TTC549 (cell line): ENCODE data around the gene PRDX5.

Experiments used
- FAIRE-seq: peaks from 2 replicates; lab custom pipeline; 2012; peaks lifted over from hg19 to GRCh38; lab: Jason Lieb, UNC

PRDX5 gene

DNA sequence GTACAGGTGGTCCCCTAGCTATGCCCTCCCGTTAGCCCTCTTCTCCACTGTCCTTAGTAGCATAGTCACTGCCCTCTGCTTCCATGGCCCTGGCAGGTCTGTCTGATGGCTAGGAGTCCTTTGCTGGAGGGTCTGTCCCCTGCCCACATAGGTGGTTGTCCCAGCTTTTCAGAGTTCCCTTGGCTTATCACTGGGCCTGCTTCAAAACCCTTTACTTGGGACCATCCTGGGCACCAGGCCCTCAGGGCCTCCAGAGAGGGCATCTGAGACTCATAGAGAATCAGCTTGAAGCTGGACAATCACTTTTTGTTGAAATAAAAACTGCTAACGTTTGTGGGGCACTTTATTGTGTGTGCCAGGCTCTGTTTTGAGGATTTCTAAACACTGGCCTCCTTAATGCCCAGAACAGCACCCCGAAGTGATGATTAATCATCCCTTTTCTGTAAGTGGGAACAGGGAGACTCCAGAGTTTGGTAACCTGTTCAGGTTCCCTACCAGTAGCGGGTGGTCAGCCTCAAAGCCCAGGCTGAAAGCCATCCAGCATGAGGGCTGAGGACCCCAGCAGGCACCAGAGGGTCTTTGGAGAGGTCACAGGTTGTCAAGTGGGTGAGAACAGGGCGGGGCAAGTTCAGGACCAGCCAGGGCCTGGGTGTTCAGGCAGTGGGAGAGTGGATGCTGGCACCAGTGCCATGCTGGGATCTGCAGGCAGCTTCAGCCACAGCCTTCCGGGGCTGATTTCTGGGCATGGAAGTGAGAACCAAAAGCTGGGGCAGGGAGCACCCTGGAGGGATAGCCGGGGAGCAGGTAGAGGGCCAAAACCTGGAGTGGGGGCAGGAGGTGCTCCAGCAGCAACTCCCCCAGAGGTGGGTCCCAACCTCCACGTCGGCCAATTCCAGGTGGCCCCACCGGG, 27.3 kb upstream of the PRDX5 start:
- no peak for FAIRE-seq

DNA sequence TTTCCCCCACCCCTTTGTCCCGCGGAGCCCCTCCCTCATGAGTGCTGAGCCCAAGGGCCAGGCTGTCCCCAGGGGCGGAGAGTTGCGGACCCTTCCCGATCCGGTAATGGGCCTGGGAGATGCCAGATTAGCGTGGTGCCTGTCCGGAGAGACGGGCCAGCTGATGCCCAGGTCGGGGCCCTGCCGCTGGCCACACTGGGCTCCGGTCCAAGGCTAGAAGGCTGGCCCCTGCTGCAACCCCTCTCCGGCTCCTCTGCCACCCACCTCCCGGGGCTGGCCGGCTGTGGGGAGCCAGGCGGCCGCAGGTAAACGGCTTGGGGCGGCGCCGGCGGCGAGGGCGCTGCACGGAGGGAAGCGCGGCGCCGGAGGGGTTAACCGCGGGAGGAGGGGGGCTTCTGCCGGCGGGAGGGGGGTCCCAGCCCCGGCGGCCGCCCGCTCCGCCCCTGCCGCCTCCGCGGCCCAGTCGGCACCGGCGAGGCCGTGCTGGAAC, 26.6 kb upstream of the PRDX5 start, which contains the start of gene KCNK4:
Gene KCNK4, plus strand, starts transcription at position 41 of the 490 bp plus-strand sequence. CDS start 1,717 bp downstream, outside the sequence.
- FAIRE-seq: no peak

DNA sequence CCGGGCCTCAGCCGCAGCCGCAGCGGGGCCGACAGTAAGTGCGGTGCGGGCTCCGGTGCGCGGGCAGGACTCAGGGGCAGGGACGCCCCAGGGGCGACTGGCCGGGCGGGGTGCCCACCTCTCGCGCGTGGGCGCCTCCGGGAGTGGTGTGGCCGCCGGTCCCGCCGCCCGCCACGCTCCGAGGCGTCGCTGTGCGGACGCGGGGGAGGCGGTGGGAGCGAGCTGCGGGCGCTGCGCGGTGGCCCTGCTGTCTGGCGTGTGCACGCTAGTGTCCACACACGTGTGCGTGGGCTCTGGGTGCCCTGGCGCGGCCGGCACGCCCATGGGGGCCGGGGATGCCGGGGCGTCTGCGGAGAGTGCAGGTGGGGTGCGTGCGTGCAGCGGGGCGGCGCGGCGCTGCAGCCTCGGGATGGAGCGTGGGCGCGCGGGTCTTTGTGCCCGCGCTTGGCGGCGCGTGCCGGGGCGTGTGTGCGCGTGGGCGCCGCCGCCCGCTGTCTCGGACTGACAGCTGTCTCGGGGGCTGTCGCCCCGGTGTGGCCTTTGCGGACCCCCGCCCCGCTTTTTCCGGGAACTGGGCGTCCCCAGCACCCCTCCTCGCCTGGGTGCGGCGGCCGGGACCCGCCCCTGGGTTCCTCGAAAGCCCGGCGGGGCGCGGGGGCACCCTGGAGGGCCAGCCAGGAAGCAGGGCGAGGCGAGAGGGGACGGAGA, 26.0 kb upstream of the PRDX5 start:
- FAIRE-seq: no peak

DNA sequence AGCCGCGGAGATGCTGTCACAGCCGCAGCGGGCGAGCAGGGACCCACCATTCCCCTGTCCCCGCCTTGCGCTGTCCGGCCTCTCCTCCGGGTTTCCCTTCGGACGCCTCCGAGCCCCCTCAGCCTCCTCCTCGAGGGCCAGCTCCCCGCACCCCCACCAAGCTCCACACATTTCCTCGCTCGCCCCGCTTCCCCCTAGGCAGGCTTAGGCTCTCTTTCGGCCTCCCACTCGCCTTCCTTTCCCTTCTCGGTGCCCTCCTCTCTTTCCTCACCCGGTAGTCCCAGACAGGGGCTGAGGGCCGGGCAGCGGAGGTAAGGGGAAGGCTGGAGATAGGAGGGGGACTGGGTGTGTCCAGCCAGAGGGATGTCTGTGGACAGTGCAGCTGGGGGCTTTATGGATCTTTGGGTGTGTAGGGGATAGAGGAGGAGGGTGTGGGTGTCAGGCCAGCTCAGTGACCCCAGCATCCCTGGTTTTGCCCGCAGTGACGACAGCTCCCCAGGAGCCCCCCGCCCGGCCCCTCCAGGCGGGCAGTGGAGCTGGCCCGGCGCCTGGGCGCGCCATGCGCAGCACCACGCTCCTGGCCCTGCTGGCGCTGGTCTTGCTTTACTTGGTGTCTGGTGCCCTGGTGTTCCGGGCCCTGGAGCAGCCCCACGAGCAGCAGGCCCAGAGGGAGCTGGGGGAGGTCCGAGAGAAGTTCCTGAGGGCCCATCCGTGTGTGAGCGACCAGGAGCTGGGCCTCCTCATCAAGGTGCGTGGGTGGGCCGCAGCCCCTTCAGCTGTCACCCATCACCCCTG, 25.3 kb upstream of the PRDX5 start:
- FAIRE-seq: no peak

DNA sequence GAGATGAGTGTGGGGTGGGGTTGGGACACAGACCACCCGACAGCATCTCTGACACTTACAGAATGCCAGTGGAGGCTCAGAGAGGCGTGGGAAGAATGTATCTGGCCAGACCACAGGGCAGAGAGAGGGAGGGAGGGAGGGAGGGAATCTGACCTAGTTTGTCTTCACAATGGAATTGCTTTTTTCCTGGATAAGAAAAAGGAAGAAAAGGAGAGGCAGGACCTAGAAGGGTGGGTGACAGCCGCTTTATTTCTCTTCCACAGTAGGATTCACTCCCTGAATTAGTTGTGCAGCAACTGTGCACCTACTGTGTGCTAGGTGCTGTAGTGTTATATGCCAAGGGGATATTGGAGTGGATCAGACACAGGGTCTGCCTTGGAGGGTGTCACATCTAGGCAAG, 23.1 kb upstream of the PRDX5 start:
- FAIRE-seq: no peak

DNA sequence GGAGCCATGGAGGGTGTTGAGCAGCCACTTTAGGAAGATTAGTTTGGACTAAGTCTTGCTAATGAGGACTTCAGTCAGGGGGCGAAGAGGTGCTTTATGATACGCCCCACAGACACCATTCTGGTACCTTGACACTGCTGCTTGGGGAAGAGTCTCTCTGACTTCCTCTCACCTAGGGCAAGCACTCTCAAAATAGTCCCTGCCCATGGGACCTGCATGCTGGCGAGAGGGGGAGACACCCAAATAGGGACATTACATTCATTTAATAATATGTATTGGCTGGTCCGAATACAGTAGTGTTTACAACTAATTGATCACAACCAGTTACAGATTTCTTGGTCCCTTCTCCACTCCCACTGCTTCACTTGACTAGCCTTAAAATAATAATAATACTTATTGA, 22.2 kb upstream of the PRDX5 start:
- no peak for FAIRE-seq

DNA sequence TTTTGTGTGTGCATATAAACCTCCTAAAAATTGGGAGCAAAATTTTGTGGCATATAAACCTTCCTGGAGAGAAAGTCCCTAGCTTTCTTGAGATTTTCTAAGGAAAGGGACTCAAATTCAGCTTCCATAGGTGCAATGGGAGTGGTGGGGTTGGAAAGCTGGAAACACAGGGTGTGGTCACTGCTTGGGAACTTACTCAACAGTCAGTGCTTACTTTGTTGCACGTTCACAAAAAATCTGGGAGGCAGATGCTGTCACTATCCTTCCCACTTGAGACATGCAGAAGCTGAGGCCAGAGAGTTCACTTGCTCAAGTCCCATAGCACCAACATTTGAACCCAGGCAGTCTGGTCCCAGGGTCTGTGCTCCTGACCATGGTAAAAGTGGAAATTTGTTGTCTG, 21.7 kb upstream of the PRDX5 start:
- no peak for FAIRE-seq

DNA sequence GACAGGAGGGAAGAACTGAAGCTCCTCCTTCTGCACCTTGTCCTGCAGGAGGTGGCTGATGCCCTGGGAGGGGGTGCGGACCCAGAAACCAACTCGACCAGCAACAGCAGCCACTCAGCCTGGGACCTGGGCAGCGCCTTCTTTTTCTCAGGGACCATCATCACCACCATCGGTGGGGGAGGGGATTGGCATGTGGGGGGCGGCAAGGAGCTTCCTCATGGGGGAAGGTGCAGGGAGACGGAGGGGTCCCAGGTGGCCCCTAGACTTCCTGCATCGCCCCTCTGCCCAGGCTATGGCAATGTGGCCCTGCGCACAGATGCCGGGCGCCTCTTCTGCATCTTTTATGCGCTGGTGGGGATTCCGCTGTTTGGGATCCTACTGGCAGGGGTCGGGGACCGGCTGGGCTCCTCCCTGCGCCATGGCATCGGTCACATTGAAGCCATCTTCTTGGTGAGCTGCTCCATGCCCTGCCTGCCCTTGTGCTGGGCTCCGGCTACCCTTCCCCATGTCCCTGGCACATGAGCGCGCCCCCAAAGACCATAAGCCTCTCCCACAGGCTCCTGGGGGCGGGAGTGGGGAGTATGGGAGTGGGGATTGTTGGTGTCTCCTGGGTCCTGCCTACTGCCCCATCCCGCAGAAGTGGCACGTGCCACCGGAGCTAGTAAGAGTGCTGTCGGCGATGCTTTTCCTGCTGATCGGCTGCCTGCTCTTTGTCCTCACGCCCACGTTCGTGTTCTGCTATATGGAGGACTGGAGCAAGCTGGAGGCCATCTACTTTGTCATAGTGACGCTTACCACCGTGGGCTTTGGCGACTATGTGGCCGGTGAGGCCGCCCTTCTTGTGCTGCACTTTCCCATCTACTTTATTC, 20.9 kb upstream of the PRDX5 start:
- FAIRE-seq: no peak

DNA sequence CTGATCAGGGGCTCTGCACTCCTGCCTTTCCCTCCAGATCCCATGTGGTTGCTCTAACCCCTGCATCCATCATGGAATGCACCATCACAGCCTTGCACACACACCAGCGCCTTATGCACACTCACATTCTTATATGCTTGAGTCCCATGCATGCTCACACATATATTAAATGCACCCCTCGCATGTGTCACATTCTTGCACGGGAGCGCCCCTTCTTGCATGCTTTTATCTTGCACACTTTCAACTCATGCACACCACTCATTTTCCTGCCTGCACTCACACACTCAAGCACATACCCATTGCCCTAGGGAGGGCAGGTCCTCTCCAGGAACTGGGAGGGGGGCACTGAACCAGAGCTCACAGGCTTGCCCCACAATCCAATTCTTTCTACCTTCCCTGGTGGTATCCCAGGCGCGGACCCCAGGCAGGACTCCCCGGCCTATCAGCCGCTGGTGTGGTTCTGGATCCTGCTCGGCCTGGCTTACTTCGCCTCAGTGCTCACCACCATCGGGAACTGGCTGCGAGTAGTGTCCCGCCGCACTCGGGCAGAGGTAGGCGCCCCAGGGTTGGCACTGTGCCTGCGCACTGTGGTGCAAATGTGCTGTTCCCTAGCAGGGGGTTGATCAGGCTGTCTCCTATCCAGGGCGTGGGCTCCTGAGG, 20.1 kb upstream of the PRDX5 start:
- FAIRE-seq: no peak

DNA sequence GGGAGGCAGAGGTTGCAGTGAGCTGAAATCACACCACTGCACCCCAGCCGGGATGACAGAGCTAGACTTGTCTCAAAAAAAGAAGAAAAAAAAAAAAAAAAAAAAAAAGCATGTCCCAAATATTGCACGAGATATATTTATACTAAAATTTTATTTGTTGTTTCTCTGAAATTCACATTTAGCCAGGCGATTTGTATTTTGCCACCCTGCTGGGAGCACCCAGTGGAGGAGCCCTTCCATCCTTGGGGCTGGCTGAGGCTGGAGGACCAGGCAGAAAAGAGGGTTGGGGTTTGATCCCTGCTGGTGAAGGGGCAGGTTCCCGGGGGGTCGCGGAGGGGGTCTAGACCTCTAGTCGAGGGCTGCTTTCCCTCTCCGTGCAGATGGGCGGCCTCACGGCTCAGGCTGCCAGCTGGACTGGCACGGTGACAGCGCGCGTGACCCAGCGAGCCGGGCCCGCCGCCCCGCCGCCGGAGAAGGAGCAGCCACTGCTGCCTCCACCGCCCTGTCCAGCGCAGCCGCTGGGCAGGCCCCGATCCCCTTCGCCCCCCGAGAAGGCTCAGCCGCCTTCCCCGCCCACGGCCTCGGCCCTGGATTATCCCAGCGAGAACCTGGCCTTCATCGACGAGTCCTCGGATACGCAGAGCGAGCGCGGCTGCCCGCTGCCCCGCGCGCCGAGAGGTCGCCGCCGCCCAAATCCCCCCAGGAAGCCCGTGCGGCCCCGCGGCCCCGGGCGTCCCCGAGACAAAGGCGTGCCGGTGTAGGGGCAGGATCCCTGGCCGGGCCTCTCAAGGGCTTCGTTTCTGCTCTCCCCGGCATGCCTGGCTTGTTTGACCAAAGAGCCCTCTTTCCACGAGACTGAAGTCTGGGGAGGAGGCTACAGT, 18.7 kb upstream of the PRDX5 start:
- no peak for FAIRE-seq

DNA sequence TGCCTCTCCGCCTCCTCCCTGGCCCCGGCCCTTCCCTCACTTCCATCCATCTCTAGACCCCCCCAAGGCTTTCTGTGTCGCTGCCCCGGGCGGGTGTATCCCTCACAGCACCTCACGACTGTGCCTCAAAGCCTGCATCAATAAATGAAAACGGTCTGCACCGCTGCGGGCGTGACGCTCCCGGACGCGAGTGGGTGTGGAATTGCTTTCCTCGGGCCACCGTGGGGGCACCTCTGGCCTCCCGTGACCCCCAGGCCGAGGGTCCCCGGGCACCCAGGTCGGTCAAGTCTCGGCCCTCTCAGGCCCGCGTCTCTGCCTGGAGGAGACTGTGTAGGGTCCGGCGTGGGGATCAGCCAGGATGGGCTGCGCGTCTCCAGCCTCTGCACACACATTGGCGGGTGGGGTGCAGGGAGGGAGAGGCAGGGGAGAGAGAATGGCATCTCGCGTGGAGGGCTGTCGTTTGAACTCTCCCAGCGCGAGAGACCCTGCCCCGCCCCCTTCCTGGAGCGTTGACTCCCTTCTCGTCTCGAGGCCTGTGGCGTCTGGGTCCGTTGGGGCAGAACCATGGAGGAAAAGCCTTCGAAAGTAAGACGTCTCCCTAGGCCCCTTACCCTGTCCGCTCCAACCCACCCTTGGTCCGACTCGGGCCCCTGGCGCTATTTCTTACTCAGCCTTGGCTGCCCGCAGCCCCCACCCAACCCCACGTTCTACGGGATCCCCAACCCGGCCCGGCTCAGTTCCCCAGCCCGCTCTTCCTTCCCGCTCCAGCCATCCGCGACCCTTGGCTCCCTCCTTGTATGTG, 17.9 kb upstream of the PRDX5 start, which contains the start of gene CATSPERZ:
Gene CATSPERZ, plus strand, starts transcription at position 512 of the 802 bp plus-strand sequence. Its CDS starts 53 bp downstream, at position 565.
- no peak for FAIRE-seq

DNA sequence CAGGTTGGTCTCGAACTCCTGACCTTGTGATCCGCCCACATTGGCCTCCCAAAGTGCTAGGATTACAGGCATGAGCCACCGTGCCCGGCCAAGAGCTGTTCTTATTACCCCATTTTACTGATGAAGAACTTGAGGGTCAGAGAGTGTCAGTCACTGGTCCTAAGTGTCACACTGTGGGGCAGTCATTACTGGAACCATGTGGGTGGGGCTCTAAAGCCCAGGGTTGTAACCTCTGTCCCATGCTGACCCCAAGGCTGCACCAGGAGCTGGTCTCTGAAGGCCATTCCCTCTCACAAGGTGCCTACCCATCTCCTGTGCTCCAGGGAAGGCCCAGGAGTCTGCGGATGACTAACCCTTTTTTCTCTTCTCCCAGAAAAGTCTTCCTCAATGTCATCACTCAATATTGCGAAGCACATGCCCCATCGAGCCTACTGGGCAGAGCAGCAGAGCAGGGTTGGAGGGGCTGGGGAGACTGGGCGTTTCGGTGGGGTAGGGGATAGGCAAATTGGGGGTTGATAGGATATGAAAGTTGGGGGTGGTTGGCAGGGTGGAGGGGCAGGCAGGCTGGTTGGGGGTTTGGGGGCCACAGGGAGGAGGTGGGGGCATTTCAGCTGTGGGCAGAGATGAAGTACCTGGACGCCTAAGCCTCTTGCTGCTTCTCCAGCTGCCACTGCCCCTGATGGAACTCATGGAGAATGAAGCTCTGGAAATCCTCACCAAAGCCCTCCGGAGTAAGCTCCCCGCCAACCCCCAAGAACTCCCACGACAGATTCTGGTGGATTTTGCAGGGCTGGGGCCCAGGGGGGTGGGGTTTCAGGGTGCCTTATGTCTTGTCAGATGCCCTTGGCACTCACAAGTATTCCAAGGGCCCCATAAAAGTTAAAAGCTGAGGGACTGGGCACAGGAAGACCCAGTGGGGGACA, 14.6 kb upstream of the PRDX5 start:
- FAIRE-seq: no peak

DNA sequence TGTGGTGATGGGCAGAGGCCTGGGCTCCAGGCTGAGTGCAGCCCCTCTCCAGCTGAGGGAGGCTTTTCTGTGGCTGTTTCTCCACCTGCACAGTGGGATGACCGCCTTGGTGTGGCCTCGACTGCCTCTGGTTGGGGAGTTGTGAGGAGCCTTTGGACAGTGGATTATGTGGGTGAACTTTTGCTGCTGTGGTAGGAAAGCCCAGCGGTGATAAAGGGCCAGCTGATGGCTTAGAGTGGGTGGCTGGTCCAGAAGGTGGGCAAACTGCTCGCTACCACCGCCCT, 13.9 kb upstream of the PRDX5 start:
- FAIRE-seq: no peak

DNA sequence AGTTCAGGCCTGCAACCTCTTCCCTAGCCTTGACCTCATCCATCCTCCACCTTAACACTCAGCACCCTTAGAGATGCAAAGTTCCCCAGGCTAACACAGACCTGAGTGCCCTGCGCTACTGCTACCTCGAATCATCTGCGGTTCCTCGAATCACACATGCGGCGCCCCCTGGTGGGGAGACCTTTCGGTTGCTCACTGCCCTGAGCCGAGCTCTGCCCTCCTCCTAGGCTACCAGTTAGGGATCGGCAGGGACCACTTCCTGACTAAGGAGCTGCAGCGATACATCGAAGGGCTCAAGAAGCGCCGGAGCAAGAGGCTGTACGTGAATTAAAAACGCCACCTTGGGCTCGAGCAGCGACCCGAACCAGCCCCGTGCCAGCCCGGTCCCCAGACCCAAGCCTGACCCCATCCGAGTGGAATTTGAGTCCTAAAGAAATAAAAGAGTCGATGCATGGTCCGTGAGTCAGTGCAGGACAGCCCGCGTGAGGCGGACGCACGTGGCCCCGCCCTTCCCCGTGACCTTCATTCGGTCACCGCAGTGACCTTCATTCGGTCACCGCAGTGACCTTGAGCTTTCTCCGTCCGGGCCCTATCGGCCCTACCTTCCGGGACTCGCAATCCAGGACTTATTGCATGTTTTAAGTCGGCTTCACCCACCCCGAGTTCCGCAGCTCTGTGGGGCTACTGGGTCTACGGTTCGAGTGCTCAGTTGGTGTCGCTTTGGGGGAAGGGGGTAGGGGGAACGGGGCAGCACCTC, 13.4 kb upstream of the PRDX5 start:
- peak; percentile 46 for FAIRE-seq

DNA sequence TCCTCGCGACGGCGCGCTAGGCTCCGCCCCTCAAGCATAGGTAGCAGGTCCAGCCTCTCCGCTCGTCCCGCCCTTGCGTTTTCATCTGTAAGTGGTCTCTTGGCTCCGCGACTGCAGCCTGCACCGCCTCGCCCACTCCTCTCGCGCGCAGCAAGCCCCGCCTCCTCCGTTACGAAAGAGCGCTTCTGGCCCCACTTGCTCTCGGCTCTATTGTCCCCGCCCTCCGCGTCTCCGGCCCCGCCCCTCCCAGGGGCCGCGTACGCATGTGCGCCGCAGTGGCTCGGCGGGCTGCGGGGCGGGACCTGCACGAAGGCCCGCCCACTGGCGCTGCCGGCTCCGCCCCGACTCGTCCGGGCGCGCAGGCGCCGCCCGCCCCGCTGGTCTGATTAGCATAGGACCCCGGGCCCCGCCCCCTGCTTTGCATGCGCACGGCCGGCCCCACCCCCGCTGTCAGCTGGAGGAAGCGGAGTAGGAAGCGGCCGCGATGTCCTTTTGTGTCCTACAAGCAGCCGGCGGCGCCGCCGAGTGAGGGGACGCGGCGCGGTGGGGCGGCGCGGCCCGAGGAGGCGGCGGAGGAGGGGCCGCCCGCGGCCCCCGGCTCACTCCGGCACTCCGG, 12.7 kb upstream of the PRDX5 start, which contains the start of gene ESRRA:
Gene ESRRA, plus strand, starts transcription at position 450 of the 616 bp plus-strand sequence. CDS start 1,656 bp downstream, outside the sequence.
- FAIRE-seq: peak; percentile 82

DNA sequence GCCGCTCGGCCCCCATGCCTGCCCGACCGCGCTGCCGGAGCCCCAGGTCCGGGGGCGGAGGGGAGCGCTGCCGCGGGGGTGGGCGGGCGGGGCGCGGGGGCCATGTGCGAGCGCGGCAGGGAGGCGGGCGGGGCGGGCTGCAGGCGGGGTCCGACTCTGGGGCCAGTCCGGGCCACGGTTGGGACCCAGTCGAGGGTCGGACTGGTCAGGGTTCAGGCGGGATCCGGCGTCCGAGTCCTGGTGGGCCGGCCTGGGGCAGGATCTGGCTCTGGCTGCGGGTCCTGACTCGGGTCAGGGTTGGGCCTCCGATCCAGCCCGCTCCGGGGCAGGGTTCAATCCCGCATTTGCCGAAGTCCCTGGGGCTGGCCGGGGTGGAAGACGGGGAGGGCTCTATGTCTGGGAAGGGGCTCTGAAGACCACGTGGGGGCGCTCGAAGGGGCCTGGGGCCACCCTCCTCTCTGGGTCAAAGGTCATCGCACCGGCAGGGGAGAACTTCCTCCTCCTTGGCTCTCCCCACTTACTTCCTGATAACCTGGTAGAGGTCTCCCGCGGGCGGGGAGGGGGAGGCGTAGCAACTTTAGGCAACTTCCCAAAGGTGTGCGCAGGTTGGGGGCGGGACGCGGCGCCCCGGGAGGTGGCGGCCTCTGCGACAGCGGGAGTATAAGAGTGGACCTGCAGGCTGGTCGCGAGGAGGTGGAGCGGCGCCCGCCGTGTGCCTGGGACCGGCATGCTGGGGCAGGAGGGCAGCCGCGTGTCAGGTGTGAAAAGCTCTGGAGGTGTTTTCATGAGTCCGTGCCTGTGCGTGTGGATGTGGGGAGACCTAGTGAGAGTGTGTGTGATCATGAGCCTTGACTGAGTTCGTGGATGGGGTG, 12.0 kb upstream of the PRDX5 start:
- FAIRE-seq: no peak
